Omental fat pad (tissue), 4 donors: Measurements from ENCODE around the gene AMBRA1. TPM values are rescaled to one million over a fixed set of nuclear protein-coding genes. Genes with fewer than 3 reads are reported as not detected.

Experiments
- ATAC-seq: fragments of 150-250 bp; one replicate; pipeline ENCODE4 v1.9.1; 2016; ENCODE audit warnings: mild to moderate bottlenecking, moderate library complexity; ENCODE audit not compliant: low FRiP score
- DNase-seq: peaks from one replicate; pipeline ENCODE4 v3.0.0-alpha.2; 2019; ENCODE audit warnings: low spot score
- CTCF ChIP-seq, 3 donors: fragments of 450-650 bp; IDR thresholded peaks; one replicate each; pipeline ENCODE4 v1.5.1; 2016 to 2017; ENCODE audit warnings: antibody characterized with exemption in 3 of 3, mild to moderate bottlenecking in 3 of 3, moderate library complexity in 2 of 3
- total RNA-seq, 4 donors: library from RNA; depleted of rRNA; stranded (reverse); fragments of >200 nt; gene quantifications; one replicate each; pipeline ENCODE4 v1.1.0, GENCODE V29; 2016

AMBRA1 gene
- total RNA-seq, 4 donors from 2014 or later, result 19.2 to 41.0 (median 23.5) TPM

- no peak for DNase-seq
- no peak for ATAC-seq
- no peak for TF ChIP-seq CTCF (IDR thresholded peaks at IDR 0.05)
These were observed 67.3 kb downstream of the AMBRA1 start for GRCh38 chr11:46526216-46527215.

GRCh38 chr11:46524201-46524770 is 69.5 kb downstream of the AMBRA1 start:
- DNase-seq, result no peak
- no peak for ATAC-seq
- no peak for TF ChIP-seq CTCF (IDR thresholded peaks at IDR 0.05)

GRCh38 chr11:46523290-46523689 is 70.5 kb downstream of the AMBRA1 start:
- DNase-seq (no peak), ATAC-seq (no peak)
- no peak for TF ChIP-seq CTCF (IDR thresholded peaks at IDR 0.05)

- DNase-seq, result no peak
- ATAC-seq, result no peak
- no peak for TF ChIP-seq CTCF (IDR thresholded peaks at IDR 0.05)
These were observed 71.0 kb downstream of the AMBRA1 start for GRCh38 chr11:46522682-46523281.

- ATAC-seq (no peak), DNase-seq (no peak)
- no peak for TF ChIP-seq CTCF (IDR thresholded peaks at IDR 0.05)
These were observed 71.7 kb downstream of the AMBRA1 start for GRCh38 chr11:46521961-46522681.

- no peak for TF ChIP-seq CTCF (IDR thresholded peaks at IDR 0.05)
- ATAC-seq (no peak), DNase-seq (no peak)
These were observed 72.7 kb downstream of the AMBRA1 start for GRCh38 chr11:46520971-46521745.
